HG02981 (cell line): ENCODE data around the gene TVP23A.
"Not testable (repeated sequence)": the region's sequence is repeated elsewhere in the genome, so short reads cannot be mapped to it uniquely, and the experiment has no call there.

Source experiments
- ATAC-seq: cut with Tn5 transposase; IDR thresholded peaks from one replicate; pipeline ENCODE4 v1.9.1; 2021; ENCODE audit warnings: mild to moderate bottlenecking, moderate library complexity; ENCODE audit not compliant: unreplicated experiment

Gene TVP23A

GRCh38 chr16:10752843-10753523 is 65.6 kb downstream of the TVP23A start:
- peak; percentile 57 for ATAC-seq

GRCh38 chr16:10751291-10751697 is 67.3 kb downstream of the TVP23A start:
- ATAC-seq, result no peak

- no peak for ATAC-seq
These were observed 67.8 kb downstream of the TVP23A start for GRCh38 chr16:10750793-10751192.

- ATAC-seq, result no peak
These were observed 72.8 kb downstream of the TVP23A start for GRCh38 chr16:10745841-10746240.

GRCh38 chr16:10744370-10745030 is 74.1 kb downstream of the TVP23A start:
- ATAC-seq, result peak; percentile 5

- ATAC-seq, result peak; percentile 82
These were observed 74.8 kb downstream of the TVP23A start, which contains the start of gene NUBP1 for GRCh38 chr16:10743610-10744369. Gene NUBP1, plus strand, starts transcription at chr16:10743842. Its CDS starts 22 bp downstream, at chr16:10743864.

GRCh38 chr16:10743227-10743609 is 75.4 kb downstream of the TVP23A start:
- ATAC-seq, result no peak

- ATAC-seq, result no peak
These were observed 76.8 kb downstream of the TVP23A start for GRCh38 chr16:10741844-10742243.

- ATAC-seq, result not testable (repeated sequence)
These were observed 77.3 kb downstream of the TVP23A start for GRCh38 chr16:10741249-10741648.

GRCh38 chr16:10740845-10741208 is 77.8 kb downstream of the TVP23A start:
- no peak for ATAC-seq

GRCh38 chr16:10740000-10740844 is 78.4 kb downstream of the TVP23A start:
- no peak for ATAC-seq

- ATAC-seq, result peak; percentile 68
These were observed 80.1 kb downstream of the TVP23A start for GRCh38 chr16:10738231-10739077.

- ATAC-seq, result peak; percentile 40
These were observed 81.4 kb downstream of the TVP23A start for GRCh38 chr16:10737068-10737625.

GRCh38 chr16:10731790-10732189 is 86.8 kb downstream of the TVP23A start:
- no peak for ATAC-seq

- ATAC-seq, result no peak
These were observed 89.2 kb downstream of the TVP23A start for GRCh38 chr16:10729104-10730048.

GRCh38 chr16:10728003-10728887 is 90.3 kb downstream of the TVP23A start:
- ATAC-seq, result no peak
